WTC11 (cell line): ENCODE measurements around the gene COBL. TPM values are rescaled to one million over a fixed set of nuclear protein-coding genes. Genes with fewer than 3 reads are reported as not detected.

ENCODE experiments used
- ATAC-seq: fragments of 200-7000 bp; cut with Tn5 transposase; 2 replicates; pipeline ENCODE4 v1.10.0; 2021; ENCODE audit warnings: mild to moderate bottlenecking, moderate library complexity
- CTCF ChIA-PET: fragments of 300-600 bp; sonication (Branson Sonifier 250); formaldehyde crosslinking; loops from one replicate; lab custom pipeline; 2021; ENCODE audit warnings: antibody characterized with exemption; lab: Charles Lee
- POLR2A ChIA-PET: fragments of 350-600 bp; sonication (Branson Sonifier 250); formaldehyde crosslinking; loops from one replicate; lab custom pipeline; 2021; ENCODE audit warnings: antibody characterized with exemption; lab: Charles Lee
- DNase-seq: peaks from one replicate; pipeline ENCODE4 v3.0.0; 2021; ENCODE audit warnings: low spot score
- H3K27ac Mint-ChIP-seq: 2 replicates; pipeline ENCODE4 v1.8.0; 2021; ENCODE audit warnings: mixed read lengths
- H3K27me3 Mint-ChIP-seq: 2 replicates; pipeline ENCODE4 v1.8.0; 2021; ENCODE audit warnings: low read depth, mild to moderate bottlenecking, moderate library complexity, mixed read lengths
- H3K36me3 Mint-ChIP-seq: 2 replicates; pipeline ENCODE4 v1.8.0; 2021; ENCODE audit warnings: mixed read lengths
- H3K4me1 Mint-ChIP-seq: 2 replicates; pipeline ENCODE4 v1.8.0; 2022; ENCODE audit warnings: mixed read lengths
- H3K4me3 Mint-ChIP-seq: 2 replicates; pipeline ENCODE4 v1.8.0; 2021; ENCODE audit warnings: mild to moderate bottlenecking, moderate library complexity, mixed read lengths
- H3K9me3 Mint-ChIP-seq: 2 replicates; pipeline ENCODE4 v1.8.0; 2021; ENCODE audit warnings: mixed read lengths
- E2F1 ChIP-seq: sonication (generic); formaldehyde crosslinking; IDR thresholded peaks from 2 replicates; pipeline ENCODE4 v1.8.0; 2022; ENCODE audit warnings: mild to moderate bottlenecking, missing genetic modification reagents
- ERG ChIP-seq: fragments of 250-450 bp; sonication (Bioruptor Pico); IDR thresholded peaks from 2 replicates; pipeline ENCODE4 v1.8.0; 2021; ENCODE audit warnings: mild to moderate bottlenecking
- GRHL2 ChIP-seq: fragments of 250-450 bp; sonication (Bioruptor Pico); IDR thresholded peaks from 2 replicates; pipeline ENCODE4 v1.8.0; 2022; ENCODE audit warnings: mild to moderate bottlenecking, moderate library complexity; ENCODE audit not compliant: insufficient replicate concordance, severe bottlenecking
- MXD4 ChIP-seq: fragments of 250-450 bp; sonication (Bioruptor Pico); IDR thresholded peaks from 2 replicates; pipeline ENCODE4 v1.8.0; 2021; ENCODE audit warnings: mild to moderate bottlenecking, moderate library complexity, borderline replicate concordance
- MYBL2 ChIP-seq: sonication (generic); formaldehyde crosslinking; IDR thresholded peaks from 2 replicates; pipeline ENCODE4 v1.8.1; 2023; ENCODE audit warnings: mild to moderate bottlenecking, moderate library complexity, missing genetic modification reagents
- NR1H2 ChIP-seq: sonication (generic); formaldehyde crosslinking; IDR thresholded peaks from 2 replicates; pipeline ENCODE4 v1.9.0; 2021; ENCODE audit warnings: mild to moderate bottlenecking, moderate library complexity, missing genetic modification reagents
- NR3C1 ChIP-seq: sonication (generic); formaldehyde crosslinking; conservative IDR thresholded peaks from 2 replicates; pipeline ENCODE4 v1.8.1; 2023; ENCODE audit warnings: low read depth, mild to moderate bottlenecking, missing genetic modification reagents
- PREB ChIP-seq: sonication (generic); formaldehyde crosslinking; IDR thresholded peaks from 2 replicates; pipeline ENCODE4 v1.8.1; 2022; ENCODE audit warnings: mild to moderate bottlenecking, missing genetic modification reagents, moderate library complexity, borderline replicate concordance
- PRRX2 ChIP-seq: fragments of 250-450 bp; sonication (Bioruptor Pico); IDR thresholded peaks from 2 replicates; pipeline ENCODE4 v1.8.0; 2021; ENCODE audit warnings: mild to moderate bottlenecking
- RORB ChIP-seq: fragments of 250-450 bp; sonication (Bioruptor Pico); IDR thresholded peaks from 2 replicates; pipeline ENCODE4 v1.9.0; 2021; ENCODE audit warnings: mild to moderate bottlenecking
- TEAD1 ChIP-seq: sonication (generic); formaldehyde crosslinking; IDR thresholded peaks from 2 replicates; pipeline ENCODE4 v1.8.0; 2022; ENCODE audit warnings: mild to moderate bottlenecking, missing genetic modification reagents
- ZNF317 ChIP-seq: sonication (generic); formaldehyde crosslinking; IDR thresholded peaks from 2 replicates; pipeline ENCODE4 v1.8.1; 2023; ENCODE audit warnings: low read depth, mild to moderate bottlenecking, moderate library complexity, missing genetic modification reagents, borderline replicate concordance
- ZNF423 ChIP-seq: fragments of 250-450 bp; sonication (Bioruptor Pico); IDR thresholded peaks from 2 replicates; pipeline ENCODE4 v2.1.2; 2022; ENCODE audit warnings: mild to moderate bottlenecking, moderate library complexity
- ZNF671 ChIP-seq: fragments of 250-450 bp; sonication (Bioruptor Pico); IDR thresholded peaks from 2 replicates; pipeline ENCODE4 v1.8.0; 2021; ENCODE audit warnings: mild to moderate bottlenecking
- total RNA-seq: library from RNA; stranded (reverse); gene quantifications from 3 replicates; pipeline ENCODE4 v1.2.3, GENCODE V29; 2021
- TF ChIP-seq, protein P1 (sequence below): sonication (generic); formaldehyde crosslinking; IDR thresholded peaks from 2 replicates; pipeline ENCODE4 v1.8.1; 2023; ENCODE audit warnings: mild to moderate bottlenecking, missing genetic modification reagents
- TF ChIP-seq, protein P2 (sequence below): sonication (generic); formaldehyde crosslinking; IDR thresholded peaks from 2 replicates; pipeline ENCODE4 v1.8.1; 2023; ENCODE audit warnings: mild to moderate bottlenecking, missing genetic modification reagents
- TF ChIP-seq, protein P3 (sequence below): sonication (generic); formaldehyde crosslinking; IDR thresholded peaks from 2 replicates; pipeline ENCODE4 v1.8.0; 2022; ENCODE audit warnings: mild to moderate bottlenecking, missing genetic modification reagents
- TF ChIP-seq, protein P4 (sequence below): sonication (generic); formaldehyde crosslinking; IDR thresholded peaks from 2 replicates; pipeline ENCODE4 v1.8.0; 2023; ENCODE audit warnings: missing genetic modification reagents

COBL gene
- total RNA-seq, 1 experiment from 2014 or later = 36.5 TPM

- peaks cover 4% of the 10 kb centered on the region; the same call in 1 of the 2 replicates for H3K9me3 Mint-ChIP-seq
- POLR2A ChIA-PET = no interaction called here
- TF ChIP-seq MXD4 (CRISPR knock-in tag) (no peak), TEAD1 (CRISPR knock-in tag) (no peak), E2F1 (CRISPR knock-in tag) (no peak), ZNF671 (CRISPR knock-in tag) (no peak), PRRX2 (no peak), NR1H2 (CRISPR knock-in tag) (no peak), RORB (CRISPR knock-in tag) (no peak), MYBL2 (CRISPR knock-in tag) (no peak), ERG (CRISPR knock-in tag) (no peak), GRHL2 (CRISPR knock-in tag) (no peak), NR3C1 (CRISPR knock-in tag) (no peak), PREB (CRISPR knock-in tag) (no peak), ZNF423 (CRISPR knock-in tag) (no peak), ZNF317 (no peak)
- TF ChIP-seq, protein P1, sequence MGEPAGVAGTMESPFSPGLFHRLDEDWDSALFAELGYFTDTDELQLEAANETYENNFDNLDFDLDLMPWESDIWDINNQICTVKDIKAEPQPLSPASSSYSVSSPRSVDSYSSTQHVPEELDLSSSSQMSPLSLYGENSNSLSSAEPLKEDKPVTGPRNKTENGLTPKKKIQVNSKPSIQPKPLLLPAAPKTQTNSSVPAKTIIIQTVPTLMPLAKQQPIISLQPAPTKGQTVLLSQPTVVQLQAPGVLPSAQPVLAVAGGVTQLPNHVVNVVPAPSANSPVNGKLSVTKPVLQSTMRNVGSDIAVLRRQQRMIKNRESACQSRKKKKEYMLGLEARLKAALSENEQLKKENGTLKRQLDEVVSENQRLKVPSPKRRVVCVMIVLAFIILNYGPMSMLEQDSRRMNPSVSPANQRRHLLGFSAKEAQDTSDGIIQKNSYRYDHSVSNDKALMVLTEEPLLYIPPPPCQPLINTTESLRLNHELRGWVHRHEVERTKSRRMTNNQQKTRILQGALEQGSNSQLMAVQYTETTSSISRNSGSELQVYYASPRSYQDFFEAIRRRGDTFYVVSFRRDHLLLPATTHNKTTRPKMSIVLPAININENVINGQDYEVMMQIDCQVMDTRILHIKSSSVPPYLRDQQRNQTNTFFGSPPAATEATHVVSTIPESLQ (CRISPR knock-in tag) = no peak
- TF ChIP-seq, protein P2, sequence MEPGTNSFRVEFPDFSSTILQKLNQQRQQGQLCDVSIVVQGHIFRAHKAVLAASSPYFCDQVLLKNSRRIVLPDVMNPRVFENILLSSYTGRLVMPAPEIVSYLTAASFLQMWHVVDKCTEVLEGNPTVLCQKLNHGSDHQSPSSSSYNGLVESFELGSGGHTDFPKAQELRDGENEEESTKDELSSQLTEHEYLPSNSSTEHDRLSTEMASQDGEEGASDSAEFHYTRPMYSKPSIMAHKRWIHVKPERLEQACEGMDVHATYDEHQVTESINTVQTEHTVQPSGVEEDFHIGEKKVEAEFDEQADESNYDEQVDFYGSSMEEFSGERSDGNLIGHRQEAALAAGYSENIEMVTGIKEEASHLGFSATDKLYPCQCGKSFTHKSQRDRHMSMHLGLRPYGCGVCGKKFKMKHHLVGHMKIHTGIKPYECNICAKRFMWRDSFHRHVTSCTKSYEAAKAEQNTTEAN (CRISPR knock-in tag) = no peak
- TF ChIP-seq, protein P3, sequence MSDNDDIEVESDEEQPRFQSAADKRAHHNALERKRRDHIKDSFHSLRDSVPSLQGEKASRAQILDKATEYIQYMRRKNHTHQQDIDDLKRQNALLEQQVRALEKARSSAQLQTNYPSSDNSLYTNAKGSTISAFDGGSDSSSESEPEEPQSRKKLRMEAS (CRISPR knock-in tag) = no peak
- TF ChIP-seq, protein P4, sequence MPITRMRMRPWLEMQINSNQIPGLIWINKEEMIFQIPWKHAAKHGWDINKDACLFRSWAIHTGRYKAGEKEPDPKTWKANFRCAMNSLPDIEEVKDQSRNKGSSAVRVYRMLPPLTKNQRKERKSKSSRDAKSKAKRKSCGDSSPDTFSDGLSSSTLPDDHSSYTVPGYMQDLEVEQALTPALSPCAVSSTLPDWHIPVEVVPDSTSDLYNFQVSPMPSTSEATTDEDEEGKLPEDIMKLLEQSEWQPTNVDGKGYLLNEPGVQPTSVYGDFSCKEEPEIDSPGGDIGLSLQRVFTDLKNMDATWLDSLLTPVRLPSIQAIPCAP = no peak
- H3K4me1 Mint-ChIP-seq = peaks cover 46% of the 10 kb centered on the region
- no peak overlapping the region for H3K27ac Mint-ChIP-seq
- no peaks in the 10 kb centered on the region for H3K36me3 Mint-ChIP-seq
- H3K27me3 Mint-ChIP-seq = no peaks in the 10 kb centered on the region
- CTCF ChIA-PET = interaction anchor here (0.6 to 1.9 kb wide), 7 partner anchors 13 to 124 kb away, joined by 3 to 9 read pairs (median 3); no protein-coding TSS in a partner anchor
- DNase-seq (no peak), ATAC-seq (no peak)
- H3K4me3 Mint-ChIP-seq = no peak overlapping the region
These were observed 73.6 kb downstream of the COBL start for GRCh38 chr7:51242881-51243518.
